ENCODE data around the gene ZNF556.

Gene ZNF556

DNA sequence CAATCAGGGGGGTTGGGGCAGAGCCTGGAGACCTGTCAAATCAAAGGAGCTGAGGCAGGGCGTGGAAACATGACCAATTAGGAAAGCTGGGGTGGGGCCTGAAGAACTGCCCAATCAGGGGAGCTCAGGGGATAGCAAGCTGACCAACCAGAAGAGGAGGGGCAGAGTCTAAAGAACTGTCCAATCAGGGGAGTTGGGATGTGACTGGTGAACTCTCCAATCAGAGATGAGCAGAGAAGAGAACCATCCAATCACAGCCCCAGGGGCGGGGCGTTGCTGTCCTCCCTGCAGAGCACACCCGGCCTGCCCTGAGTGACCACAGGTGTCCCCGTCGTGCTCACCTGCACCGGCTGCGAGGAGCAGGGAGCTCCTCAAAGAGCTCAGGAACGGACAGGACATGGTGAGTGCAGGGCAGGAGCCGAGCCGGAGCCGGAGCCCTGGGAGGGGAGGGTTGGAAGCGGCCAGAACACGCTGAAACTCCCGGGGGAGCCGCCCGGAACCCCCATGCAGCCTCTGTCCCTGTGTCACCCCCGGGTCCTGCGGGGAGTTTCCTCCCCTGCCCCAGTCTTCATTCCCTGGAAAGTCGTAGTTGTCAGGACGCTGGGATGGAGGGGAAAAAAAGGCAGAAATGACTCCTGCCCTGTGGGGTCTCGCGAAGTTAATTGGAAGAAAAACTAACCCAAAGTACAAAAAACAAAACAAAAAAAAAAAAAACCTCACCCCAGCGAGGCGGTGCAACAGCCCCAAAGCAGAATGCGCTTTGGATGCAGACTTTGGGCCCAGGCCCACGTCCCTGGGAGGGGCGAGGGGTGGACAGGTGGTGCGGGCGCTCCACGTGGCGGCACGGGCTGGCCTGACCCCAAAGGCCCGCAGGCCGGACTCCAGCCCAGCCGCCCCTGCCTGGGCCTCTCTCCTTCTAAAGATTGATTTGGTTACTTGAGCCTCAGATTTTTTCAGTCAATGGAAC lies at the start of gene ZNF556:
Gene ZNF556 (plus strand): TSS at position 311 of the 967 bp plus-strand sequence. CDS start 87 bp downstream, at position 398.
- peak; percentile 68 for DNase-seq

DNA sequence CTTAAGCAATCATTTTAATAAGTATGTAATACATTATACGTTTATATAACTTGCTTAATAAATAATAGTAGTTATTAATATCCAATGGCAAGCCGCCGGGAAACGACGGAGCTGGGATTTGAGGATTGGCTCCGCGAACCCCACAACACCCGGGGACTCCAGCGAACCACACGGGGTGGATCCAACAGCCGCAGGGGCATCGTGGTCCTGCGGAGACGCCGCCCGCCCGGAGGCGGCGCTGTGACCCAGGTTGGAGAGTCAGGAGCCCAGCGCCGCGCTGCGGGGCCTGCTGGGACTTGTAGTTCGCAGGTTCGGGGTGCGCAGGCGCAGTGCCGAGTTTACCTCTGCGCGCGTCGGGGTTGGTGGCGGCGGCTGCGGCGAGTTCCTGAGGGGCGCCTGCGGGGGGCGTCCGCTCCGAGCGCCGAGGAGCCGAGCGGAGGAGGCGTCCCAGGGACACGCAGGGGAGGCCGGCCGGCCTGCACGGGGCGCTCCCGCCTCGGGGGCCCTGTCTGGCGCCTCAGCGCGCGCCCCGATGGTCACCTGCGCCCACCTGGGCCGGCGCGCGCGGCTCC lies 47.5 kb upstream of the ZNF556 start, which contains the start of gene ZNF554:
Gene ZNF554 (plus strand): TSS at position 329 of the 572 bp plus-strand sequence. CDS start 204 bp downstream, at position 533.
- peak; percentile 98 for DNase-seq

DNA sequence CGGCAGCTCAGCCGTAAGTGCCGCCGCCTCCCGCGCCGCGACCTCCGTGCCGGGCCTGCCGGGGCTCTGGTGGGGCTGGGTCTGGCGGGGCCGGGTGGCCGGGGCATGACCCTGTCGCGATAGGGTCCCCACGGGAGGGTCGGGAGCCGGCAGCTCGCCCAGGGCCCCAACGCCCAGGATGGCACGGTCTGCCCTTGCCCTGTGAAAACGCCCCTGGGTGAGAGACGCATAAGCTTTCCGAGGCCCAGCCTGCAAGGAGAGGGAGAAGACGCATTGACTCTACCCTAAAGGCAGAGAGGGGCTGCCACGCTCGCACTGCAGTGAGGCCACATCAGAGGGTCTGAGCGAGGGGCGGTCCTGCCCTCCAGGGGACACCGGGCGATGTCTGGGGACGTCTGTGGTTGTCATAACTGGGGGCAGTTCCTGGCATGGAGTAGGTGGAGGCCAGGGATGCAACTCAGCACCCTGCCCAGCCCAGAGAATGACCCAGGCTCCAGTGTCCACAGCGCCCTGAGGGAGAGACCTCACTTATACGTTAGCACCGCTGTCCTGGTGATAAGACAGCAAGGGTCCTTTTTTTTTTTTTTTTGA lies 46.9 kb upstream of the ZNF556 start:
- DNase-seq: no peak

DNA sequence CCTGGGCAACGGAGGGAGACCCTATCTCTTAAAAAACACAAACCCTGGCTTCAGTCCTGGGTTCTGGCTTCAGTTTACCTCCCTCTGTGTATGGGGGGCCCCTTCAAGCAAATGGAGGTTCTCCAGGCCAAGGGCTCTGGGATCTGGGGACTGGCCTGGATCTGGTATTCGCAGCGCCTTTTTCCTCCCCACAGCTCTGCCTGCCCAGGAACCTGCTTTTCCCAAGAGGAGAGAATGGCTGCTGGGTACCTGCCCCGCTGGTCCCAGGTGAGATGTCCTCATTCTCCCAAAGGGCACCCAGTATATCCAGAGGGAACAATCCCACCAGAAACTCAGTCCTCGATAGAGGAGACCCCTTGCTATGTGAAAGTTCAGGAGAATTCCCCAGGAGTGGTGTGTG lies 44.3 kb upstream of the ZNF556 start:
- DNase-seq: no peak

DNA sequence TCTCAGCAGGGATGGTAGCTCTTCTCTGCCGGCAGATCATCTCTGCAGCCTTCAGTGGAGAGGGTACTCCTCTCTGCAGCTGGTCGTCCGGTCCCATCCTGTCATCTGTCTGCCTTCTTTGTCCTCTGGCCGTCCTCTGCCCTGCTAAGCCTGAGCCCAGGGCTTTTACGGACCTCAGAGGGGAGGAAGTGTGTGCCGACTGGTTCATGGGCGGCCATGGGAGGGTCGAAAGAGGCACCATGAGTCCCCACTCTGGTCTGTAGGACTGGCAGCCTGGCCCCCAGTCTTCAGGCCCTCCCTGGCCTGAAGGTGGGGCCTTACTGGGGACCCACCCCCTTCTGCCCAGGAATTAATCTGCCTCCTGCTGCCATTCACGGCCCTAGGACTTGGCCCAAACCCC lies 43.5 kb upstream of the ZNF556 start:
- DNase-seq: no peak

DNA sequence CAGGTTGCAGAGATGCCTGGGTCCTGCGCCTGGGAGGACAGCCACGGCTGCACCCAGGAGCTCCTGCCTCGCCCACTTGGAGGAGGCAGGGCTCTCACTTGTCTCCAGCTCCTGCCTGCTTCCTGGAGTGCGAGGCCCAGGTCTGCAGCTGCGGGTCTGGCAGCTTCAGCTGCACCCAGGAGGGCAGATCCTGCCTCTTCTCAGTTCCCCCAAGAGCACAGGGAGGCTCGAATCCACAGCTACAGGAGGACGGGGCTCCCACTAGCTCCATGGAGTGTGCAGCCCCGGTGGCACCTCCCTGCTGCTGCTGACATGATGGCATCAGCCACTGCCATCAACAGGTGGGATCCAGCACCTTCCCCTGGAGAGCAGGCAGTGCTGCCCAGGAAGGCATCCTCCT lies 43.0 kb upstream of the ZNF556 start:
- no peak for DNase-seq

DNA sequence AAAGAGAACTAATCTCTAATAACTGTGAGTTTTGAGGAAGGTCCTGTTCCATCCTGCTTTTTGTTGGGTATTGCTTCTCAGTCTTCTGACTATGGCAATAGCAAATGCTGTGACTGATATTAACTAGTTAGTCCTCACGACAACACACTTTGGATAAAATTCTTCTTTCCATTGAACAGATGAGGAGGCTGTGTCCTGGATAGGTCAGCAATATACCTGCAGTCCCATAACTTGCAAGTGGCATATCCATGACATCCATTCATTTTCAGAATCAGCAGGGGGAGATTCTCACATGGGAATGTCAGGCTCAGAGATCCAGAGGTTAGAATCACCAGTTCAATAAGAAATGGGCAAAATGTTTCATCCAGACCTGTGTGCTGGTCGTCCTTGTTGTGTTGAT lies 40.1 kb upstream of the ZNF556 start:
- no peak for DNase-seq

DNA sequence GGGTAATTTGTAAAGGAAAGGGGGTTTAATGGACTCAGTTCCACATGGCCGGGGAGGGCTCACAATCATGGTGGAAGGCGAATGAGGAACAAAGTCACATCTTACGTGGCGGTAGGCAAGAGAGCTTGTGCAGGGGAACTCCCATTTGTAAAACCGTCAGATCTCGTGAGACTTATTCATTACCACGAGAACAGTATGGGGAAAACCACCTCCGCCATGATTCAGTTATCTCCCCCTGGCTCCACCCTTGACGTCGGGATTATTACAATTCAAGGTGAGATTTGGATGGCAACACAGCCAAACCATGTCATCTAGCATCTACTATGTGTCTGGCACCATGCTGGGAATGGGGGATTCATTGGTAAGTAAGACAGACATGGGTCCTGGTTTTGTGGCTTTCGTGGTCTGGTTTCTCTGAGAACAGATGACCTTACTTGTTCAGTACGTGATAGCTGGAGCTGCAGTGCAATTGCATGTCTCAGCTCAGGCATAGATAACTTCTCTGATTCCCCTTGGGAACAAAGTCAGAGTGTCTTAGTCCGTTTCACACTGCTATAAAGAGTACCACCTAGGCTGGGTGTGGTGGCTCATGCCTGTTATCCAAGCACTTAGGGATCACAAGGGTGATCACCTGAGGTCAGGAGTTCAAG lies 39.2 kb upstream of the ZNF556 start:
- no peak for DNase-seq

DNA sequence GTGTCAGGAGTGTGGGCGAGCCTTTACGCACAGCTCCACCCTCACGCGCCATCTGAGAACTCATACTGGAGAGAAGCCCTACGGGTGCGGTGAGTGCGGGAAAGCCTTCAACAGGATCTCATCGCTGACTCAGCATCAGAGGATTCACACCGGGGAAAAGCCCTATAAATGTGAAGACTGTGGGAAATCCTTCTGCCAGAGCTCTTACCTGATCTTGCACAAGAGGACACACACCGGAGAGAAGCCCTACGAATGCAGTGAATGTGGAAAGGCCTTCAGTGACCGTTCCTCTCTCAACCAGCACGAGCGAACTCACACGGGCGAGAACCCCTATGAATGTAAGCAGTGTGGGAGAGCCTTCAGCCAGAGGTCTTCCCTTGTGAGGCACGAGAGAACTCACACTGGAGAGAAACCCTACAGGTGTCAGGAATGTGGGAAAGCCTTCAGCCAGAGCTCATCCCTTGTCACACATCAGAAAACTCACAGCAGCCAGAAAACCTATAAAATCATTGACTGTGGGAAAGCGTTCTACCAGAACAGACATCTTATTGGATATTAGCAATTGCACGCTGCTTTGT lies 32.8 kb upstream of the ZNF556 start:
- DNase-seq: no peak

DNA sequence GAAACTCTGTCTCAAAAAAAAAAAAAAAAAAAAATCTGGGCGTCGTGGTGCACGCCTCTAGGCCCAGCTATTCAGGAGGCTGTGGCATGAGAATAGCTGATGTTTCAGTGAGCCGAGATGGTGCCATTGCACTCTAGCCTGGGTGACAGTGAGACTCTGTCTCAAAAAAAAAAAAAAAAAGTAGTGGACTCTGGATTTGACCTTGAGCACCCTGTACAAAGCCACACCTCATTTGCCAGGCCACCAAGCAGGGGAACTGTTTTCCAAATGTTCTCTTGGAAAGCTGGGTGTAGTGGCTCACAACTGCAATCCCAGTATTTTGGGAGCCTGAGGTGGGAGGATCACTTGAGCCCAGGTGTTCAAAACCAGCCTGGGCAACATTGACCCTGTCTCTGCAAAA lies 29.7 kb upstream of the ZNF556 start:
- DNase-seq: no peak

DNA sequence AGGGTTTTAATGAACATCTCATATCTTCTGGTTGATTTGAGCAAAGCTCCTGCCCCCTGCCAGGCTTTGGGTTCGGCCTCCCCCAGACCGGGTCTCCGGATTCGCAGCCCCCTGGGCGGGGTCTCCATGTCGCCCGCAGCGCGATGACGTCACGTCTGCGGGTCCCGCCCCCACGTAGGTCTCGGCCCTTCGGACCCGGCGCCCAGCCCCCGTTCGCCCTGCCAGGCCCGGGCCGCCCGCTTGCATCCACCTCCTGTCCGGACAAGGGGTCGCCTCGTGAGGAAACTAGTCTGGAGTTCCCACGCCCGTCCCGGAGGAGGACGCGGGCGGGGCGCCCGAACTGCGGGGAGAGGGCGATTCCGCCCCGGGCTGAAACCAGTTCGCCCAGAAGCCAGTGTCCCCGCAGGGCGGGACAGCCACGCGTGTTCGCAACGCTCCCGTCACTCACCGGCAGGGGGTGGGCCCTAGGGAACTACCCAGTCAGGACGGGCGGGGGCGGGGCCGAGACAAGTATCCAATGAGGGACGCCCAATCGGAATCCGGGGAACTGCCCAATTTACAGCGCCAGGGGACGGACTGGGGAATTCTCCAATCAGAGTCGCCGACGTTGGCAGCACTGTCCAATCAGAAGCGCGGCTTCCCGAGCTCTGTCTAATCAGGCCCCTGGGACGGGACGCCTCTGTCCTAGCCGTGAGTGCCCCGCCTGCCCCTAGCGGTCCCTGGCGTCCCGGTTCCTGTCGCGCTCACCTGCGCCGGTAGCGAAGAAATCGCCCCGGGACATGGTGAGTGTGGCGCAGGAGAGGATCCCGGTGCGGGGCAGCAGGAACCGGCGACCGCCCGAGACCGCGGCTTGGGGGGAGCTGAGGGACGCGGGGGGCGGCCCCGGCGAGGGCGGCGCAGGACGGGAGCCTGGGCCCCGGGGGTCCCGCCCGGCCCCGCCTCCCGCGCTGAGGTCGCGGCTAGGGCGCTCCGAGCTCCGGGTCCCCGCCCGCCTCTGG lies 26.0 kb upstream of the ZNF556 start, which contains the start of gene ZNF555:
Gene ZNF555 (plus strand): TSS at position 682 of the 998 bp plus-strand sequence. CDS start 98 bp downstream, at position 780.
- peak; percentile 99 for DNase-seq

DNA sequence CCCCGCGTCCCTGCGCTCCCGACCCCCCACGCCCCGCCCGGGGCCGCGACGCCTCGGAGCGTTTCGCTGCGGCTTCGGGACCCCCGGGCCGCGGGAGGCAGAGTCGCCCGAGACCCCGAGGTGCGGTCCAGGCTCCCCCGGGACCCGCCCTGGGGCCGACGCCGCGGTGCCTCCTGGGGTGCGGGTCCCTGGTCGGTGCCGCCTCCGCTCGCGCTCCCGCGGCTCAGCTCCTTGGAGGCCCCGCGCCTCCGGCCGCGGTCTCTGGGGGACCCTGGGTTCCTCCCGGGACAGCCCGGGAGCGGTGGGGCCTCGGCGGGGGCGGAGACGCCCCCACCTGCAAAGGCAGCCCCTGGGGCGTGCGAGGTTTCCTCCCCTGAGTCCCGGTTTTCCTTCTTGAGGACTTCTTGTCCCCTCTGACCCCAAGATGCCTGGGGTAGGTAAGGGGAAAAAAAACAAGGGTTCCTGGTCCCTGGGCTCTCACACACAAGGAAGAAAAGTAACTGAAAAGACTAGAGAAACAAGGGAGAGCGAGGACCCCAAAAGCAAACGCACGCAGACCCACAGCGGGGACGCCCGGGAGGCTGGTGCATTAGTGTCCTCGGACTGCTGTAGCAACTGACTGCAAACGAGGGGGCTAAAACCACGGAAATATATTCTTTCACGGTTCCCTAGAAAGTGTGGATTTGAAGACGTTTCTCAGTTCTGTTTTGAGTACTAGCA lies 25.1 kb upstream of the ZNF556 start:
- DNase-seq: no peak

DNA sequence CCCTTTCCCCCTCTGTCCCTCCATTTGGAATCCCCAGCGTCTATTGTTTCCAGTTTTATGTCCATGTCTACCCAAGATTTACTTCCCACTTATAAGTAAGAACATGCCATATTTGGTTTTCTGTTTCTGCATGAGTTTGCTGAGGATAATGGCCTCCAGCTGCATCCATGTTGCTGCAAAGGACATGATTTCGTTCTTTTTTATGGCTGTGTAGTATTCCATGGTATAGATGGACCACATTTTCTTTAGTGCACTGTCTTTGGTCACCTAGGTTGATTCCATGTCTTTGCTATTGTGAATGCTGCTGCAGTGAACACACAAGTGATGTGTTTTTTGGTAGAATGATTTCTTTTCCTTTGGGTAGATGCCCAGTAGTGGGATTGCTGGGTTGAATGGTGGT lies 22.0 kb upstream of the ZNF556 start:
- DNase-seq: no peak

DNA sequence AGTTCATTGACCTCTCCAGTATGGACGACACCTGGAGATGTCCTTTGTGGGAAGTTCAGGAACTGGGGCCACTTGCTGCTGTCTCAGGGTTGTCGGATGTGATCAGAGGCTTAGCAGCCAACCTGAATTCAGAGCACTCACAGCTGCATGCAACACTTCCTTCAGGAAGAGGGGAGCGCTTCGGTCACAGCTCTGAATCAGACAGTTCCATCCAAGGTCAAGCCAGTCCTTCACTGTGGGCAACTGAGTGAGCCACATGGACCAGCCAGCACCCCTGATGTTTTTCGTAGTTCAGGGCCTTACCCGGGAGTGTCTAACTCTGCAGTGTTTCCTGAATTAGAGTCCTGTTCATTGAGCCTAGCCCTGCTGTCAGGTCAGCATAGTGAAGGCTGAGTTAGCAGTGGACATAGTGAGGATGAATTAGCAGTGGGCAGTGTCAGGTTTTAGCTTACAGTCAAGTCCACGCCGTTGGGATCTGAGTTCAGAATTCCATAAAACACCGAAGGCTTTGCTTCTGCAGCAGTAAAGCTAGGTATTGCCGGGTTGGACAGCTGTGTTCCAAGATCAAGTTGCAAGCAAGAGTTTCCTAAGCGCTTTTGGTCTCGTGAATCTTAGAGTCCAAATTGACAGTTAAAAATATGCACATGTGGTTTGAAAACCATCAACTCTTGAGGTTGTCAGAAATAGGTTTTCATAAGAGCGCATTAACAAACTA lies 20.8 kb upstream of the ZNF556 start:
- DNase-seq: no peak

DNA sequence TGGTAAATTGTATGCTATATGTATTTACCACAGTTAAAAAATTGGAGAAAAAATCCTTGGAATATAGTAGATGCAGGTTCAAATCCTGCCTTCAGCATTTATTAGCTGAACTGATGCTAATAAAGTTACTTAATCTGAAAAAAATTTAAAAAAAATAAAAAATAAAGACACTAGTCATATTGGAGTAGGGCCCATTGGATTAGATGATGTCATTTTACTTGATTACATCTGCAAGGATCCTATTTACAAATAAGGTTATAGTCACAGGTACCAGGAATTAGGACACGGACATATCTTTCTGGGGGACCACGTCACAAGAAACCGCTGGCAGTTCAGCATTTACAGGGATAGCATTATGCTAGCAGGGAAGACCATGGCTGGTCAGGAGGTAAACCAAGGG lies 19.6 kb upstream of the ZNF556 start:
- DNase-seq: no peak

DNA sequence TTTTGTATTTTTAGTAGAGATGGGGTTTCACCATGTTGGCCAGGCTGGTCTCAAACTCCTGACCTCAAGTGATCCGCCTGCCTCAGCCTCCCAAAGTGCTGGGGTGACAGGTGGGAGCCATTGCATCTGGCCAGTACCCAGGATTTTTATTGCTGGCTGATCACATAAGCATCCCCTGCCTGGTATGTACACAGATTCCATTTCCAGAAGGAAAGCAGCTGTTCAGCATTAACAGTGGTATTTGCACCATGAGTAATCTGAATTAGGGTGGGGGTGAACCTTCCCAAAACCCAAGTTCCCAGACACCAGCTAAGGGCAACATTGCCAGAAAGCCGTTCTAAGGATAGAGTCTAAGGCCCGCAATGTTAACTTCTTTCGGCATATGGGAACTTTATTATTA lies 18.5 kb upstream of the ZNF556 start:
- DNase-seq: peak; percentile 55

DNA sequence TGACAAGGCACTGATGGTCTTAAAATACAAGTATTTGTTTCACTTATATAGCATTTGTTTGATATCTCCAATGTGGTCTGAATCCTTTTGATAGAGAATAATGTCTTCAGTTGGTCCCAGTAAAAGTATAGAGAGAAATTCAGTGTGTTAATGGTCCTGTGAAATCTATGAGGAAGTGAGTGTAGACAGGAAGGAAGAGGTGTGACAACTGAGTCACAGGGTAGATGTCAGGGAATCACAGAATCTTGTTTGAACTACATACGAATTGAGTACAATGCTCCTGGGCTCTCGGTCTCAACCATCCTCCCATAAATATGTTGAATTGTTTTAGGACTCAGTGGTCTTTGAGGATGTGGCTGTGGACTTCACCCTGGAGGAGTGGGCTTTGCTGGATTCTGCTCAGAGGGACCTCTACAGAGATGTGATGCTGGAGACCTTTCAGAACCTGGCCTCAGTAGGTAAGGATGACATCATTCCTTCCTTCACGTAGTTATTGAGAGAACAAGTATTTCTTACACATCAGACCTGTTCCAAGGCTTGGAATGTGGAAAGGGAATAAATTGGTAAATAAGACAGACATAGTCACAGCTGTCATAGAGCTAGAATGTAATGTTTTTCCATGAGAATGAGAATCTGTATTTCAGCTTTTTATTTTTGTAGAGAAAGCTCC lies 16.7 kb upstream of the ZNF556 start:
- DNase-seq: no peak

DNA sequence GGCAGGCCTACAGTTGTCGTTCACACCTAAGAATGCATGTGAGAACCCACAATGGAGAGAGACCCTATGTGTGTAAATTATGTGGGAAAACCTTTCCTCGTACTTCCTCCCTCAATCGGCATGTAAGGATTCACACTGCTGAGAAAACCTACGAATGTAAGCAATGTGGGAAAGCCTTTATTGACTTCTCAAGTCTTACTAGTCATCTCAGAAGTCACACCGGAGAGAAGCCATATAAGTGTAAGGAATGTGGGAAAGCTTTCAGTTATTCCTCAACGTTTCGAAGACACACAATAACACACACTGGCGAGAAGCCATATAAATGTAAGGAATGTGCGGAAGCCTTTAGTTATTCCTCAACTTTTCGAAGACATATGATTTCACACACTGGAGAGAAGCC lies 14.5 kb upstream of the ZNF556 start:
- DNase-seq: no peak

DNA sequence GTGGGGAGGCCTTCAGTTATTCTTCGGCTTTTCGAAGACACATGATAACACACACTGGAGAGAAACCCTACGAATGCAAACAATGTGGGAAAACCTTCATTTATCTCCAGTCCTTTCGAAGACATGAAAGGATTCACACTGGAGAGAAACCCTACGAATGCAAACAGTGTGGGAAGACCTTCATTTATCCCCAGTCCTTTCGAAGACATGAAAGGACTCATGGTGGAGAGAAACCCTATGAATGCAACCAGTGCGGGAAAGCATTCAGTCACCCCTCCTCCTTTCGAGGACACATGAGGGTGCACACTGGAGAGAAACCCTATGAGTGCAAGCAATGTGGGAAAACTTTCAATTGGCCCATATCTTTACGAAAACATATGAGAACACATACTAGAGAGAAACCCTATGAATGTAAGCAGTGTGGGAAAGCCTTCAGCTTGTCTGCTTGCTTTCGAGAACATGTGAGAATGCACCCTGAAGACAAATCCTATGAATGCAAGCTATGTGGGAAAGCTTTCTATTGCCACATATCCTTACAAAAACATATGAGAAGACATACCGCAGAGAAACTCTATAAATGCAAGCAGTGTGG lies 14.0 kb upstream of the ZNF556 start:
- DNase-seq: no peak
